IMR-90 (cell line): ENCODE results near the gene COL4A3. TPM values are rescaled to one million over a fixed set of nuclear protein-coding genes. Genes with fewer than 3 reads are reported as not detected.

Experiments used
- ATAC-seq: fragments of 200-7000 bp; cut with Tn5 transposase; 2 replicates; pipeline ENCODE4 v1.9.1; 2020; ENCODE audit warnings: low read depth, mild to moderate bottlenecking, moderate library complexity
- BruUV-seq: library from RNA; stranded (reverse); fragments of 400-500 nt; replicated peaks from 2 replicates; lab custom pipeline; 2021; lab: Mats Ljungman, UMichigan
- CTCF ChIA-PET: fragments of 300-600 bp; formaldehyde crosslinking; extraction: SDS; loops from one replicate; lab custom pipeline; 2021; ENCODE audit warnings: antibody characterized with exemption; lab: Yijun Ruan, JAX
- POLR2A ChIA-PET: fragments of 300-600 bp; sonication (Branson Sonifier 250); formaldehyde crosslinking; loops from one replicate; lab custom pipeline; 2022; ENCODE audit warnings: antibody characterized with exemption; ENCODE audit not compliant: unreplicated experiment; lab: Charles Lee
- DNase-seq: peaks from one replicate; pipeline ENCODE4 v3.0.0; 2013
- H2AFZ ChIP-seq: replicated peaks from 2 replicates; pipeline ENCODE3; 2013; ENCODE audit warnings: low read length, mild to moderate bottlenecking; ENCODE audit not compliant: poor library complexity
- H2AK5ac ChIP-seq: 2 replicates; pipeline ENCODE4 v1.6.1; 2013; ENCODE audit warnings: low read depth, low read length, inconsistent platforms
- H2AK9ac ChIP-seq: replicated peaks from 2 replicates; pipeline ENCODE3; 2013; ENCODE audit warnings: mild to moderate bottlenecking, low read depth, low read length, moderate library complexity; ENCODE audit not compliant: poor library complexity
- H2BK120ac ChIP-seq: 2 replicates; pipeline ENCODE4 v1.6.1; 2013; ENCODE audit warnings: low read depth, low read length, inconsistent platforms
- H2BK15ac ChIP-seq: 3 replicates; pipeline ENCODE4 v1.6.1; 2013; ENCODE audit warnings: low read depth, low read length, inconsistent platforms
- H2BK20ac ChIP-seq: 2 replicates; pipeline ENCODE4 v1.6.1; 2013; ENCODE audit warnings: low read depth, mild to moderate bottlenecking, inconsistent platforms, low read length, moderate library complexity
- H2BK5ac ChIP-seq: 2 replicates; pipeline ENCODE4 v1.6.1; 2013; ENCODE audit warnings: mild to moderate bottlenecking, low read depth, low read length, inconsistent platforms; ENCODE audit not compliant: poor library complexity, severe bottlenecking
- H3K14ac ChIP-seq: replicated peaks from 2 replicates; pipeline ENCODE4 v1.6.1; 2013; ENCODE audit warnings: low read depth, low read length, inconsistent platforms
- H3K18ac ChIP-seq: 2 replicates; pipeline ENCODE4 v1.6.1; 2013; ENCODE audit warnings: low read depth, low read length, control low read depth
- H3K23ac ChIP-seq: 2 replicates; pipeline ENCODE4 v1.6.1; 2013; ENCODE audit warnings: low read depth, low read length, inconsistent platforms
- H3K27ac ChIP-seq: 2 replicates; pipeline ENCODE4 v1.5.1; 2013; ENCODE audit warnings: mild to moderate bottlenecking, control low read depth, low read length; ENCODE audit not compliant: insufficient read depth
- H3K27me3 ChIP-seq: 2 replicates; pipeline ENCODE4 v1.6.1; 2013; ENCODE audit warnings: low read length; ENCODE audit not compliant: control insufficient read depth, insufficient read depth
- H3K36me3 ChIP-seq: 2 replicates; pipeline ENCODE4 v1.6.1; 2013; ENCODE audit warnings: low read length, mixed read lengths; ENCODE audit not compliant: control insufficient read depth, insufficient read depth
- H3K4ac ChIP-seq: 2 replicates; pipeline ENCODE4 v1.6.1; 2013; ENCODE audit warnings: low read depth, low read length, inconsistent platforms
- H3K4me1 ChIP-seq: 2 replicates; pipeline ENCODE4 v1.6.1; 2013; ENCODE audit warnings: low read length, mixed read lengths; ENCODE audit not compliant: control insufficient read depth, insufficient read depth
- H3K4me2 ChIP-seq: 2 replicates; pipeline ENCODE4 v1.6.1; 2013; ENCODE audit warnings: low read depth, mild to moderate bottlenecking, control low read depth, low read length, moderate library complexity
- H3K4me3 ChIP-seq: 2 replicates; pipeline ENCODE4 v1.5.1; 2013; ENCODE audit warnings: low read depth, mild to moderate bottlenecking, control low read depth, low read length, moderate library complexity; ENCODE audit not compliant: insufficient read depth
- H3K56ac ChIP-seq: 2 replicates; pipeline ENCODE4 v1.6.1; 2013; ENCODE audit warnings: low read length, inconsistent platforms; ENCODE audit not compliant: insufficient read depth; ENCODE audit errors: extremely low read depth
- H3K79me1 ChIP-seq, 2 experiments: 2 replicates each; pipeline ENCODE4 v1.6.1; 2013; ENCODE audit warnings: low read length in 2 of 2, inconsistent platforms in 1 of 2, low read depth in 1 of 2
- H3K9ac ChIP-seq: 2 replicates; pipeline ENCODE4 v1.6.1; 2013; ENCODE audit warnings: low read depth, low read length, control low read depth
- H3K9me1 ChIP-seq: 2 replicates; pipeline ENCODE4 v1.6.1; 2013; ENCODE audit warnings: low read length, inconsistent platforms; ENCODE audit not compliant: insufficient read depth
- H3K9me3 ChIP-seq: 2 replicates; pipeline ENCODE4 v1.6.1; 2013; ENCODE audit warnings: low read length; ENCODE audit not compliant: control insufficient read depth, insufficient read depth
- H4K20me1 ChIP-seq: 2 replicates; pipeline ENCODE4 v1.6.1; 2013; ENCODE audit warnings: low read length, inconsistent platforms; ENCODE audit not compliant: insufficient read depth
- H4K5ac ChIP-seq: 2 replicates; pipeline ENCODE4 v1.6.1; 2013; ENCODE audit warnings: mild to moderate bottlenecking, low read depth, low read length, control low read depth
- H4K8ac ChIP-seq, 2 experiments: 2 replicates each; pipeline ENCODE4 v1.6.1; 2013; ENCODE audit warnings: low read depth in 2 of 2, low read length in 2 of 2, control low read depth in 1 of 2, inconsistent platforms in 1 of 2
- H4K91ac ChIP-seq: 2 replicates; pipeline ENCODE4 v1.6.1; 2013; ENCODE audit warnings: low read depth, low read length, inconsistent platforms; ENCODE audit not compliant: insufficient read depth
- BHLHE40 ChIP-seq: fragments of 150-350 bp; IDR thresholded peaks from 2 replicates; pipeline ENCODE4 v1.6.1; 2016; ENCODE audit warnings: mild to moderate bottlenecking, low read depth, low read length
- CEBPB ChIP-seq: IDR thresholded peaks from 2 replicates; pipeline ENCODE4 v1.6.1; 2012; ENCODE audit warnings: low read depth, low read length, improper control_type of control experiment
- CHD1 ChIP-seq: IDR thresholded peaks from 2 replicates; pipeline ENCODE4 v1.6.1; 2012; ENCODE audit warnings: low read depth, low read length, improper control_type of control experiment
- CTCF ChIP-seq: conservative IDR thresholded peaks from 2 replicates; pipeline ENCODE4 v1.5.1; 2012; ENCODE audit warnings: mild to moderate bottlenecking, low read depth, low read length, improper control_type of control experiment
- ELK1 ChIP-seq: fragments of 150-350 bp; IDR thresholded peaks from 2 replicates; pipeline ENCODE4 v1.6.1; 2016; ENCODE audit warnings: low read depth, mild to moderate bottlenecking, low read length, moderate library complexity, borderline replicate concordance
- FOS ChIP-seq: fragments of 150-350 bp; IDR thresholded peaks from 2 replicates; pipeline ENCODE4 v1.6.1; 2016; ENCODE audit warnings: low read depth, low read length
- MAFK ChIP-seq: IDR thresholded peaks from 2 replicates; pipeline ENCODE4 v1.6.1; 2012; ENCODE audit warnings: low read depth, low read length, improper control_type of control experiment
- MAZ ChIP-seq: IDR thresholded peaks from 2 replicates; pipeline ENCODE4 v1.6.1; 2012; ENCODE audit warnings: low read depth, mild to moderate bottlenecking, low read length, improper control_type of control experiment, moderate library complexity, borderline replicate concordance
- MXI1 ChIP-seq: IDR thresholded peaks from 2 replicates; pipeline ENCODE4 v1.6.1; 2012; ENCODE audit warnings: low read depth, mild to moderate bottlenecking, low read length, moderate library complexity, borderline replicate concordance
- NFE2L2 ChIP-seq: fragments of 150-350 bp; IDR thresholded peaks from 2 replicates; pipeline ENCODE4 v1.6.1; 2016; ENCODE audit warnings: low read depth, mild to moderate bottlenecking, low read length
- POLR2A ChIP-seq: IDR thresholded peaks from 2 replicates; pipeline ENCODE4 v1.6.1; 2012; ENCODE audit warnings: mild to moderate bottlenecking, low read depth, low read length
- RAD21 ChIP-seq: IDR thresholded peaks from 2 replicates; pipeline ENCODE4 v1.6.1; 2012; ENCODE audit warnings: low read length, improper control_type of control experiment
- RCOR1 ChIP-seq: IDR thresholded peaks from 2 replicates; pipeline ENCODE4 v1.6.1; 2012; ENCODE audit warnings: mild to moderate bottlenecking, low read length, improper control_type of control experiment; ENCODE audit not compliant: insufficient replicate concordance
- RFX5 ChIP-seq: IDR thresholded peaks from 2 replicates; pipeline ENCODE4 v1.8.0; 2012; ENCODE audit warnings: low read depth, mild to moderate bottlenecking, low read length, moderate library complexity
- SMC3 ChIP-seq: fragments of 150-350 bp; IDR thresholded peaks from 2 replicates; pipeline ENCODE4 v1.6.1; 2016; ENCODE audit warnings: low read depth, mild to moderate bottlenecking, antibody characterized with exemption, low read length, moderate library complexity
- USF2 ChIP-seq: fragments of 150-350 bp; IDR thresholded peaks from 2 replicates; pipeline ENCODE4 v1.6.1; 2017; ENCODE audit warnings: mild to moderate bottlenecking, antibody characterized with exemption, low read length, low read depth
- WGBS, 2 experiments: methylation state at CpG; one replicate each; pipeline versions ENCODE4 v1.1.5 to v1.1.7; 2013; ENCODE audit warnings: missing lambda C conversion rate in 2 of 2; ENCODE audit not compliant: insufficient read length in 1 of 2; ENCODE audit errors: extremely low coverage in 2 of 2; 5-methylcytosine and 5-hydroxymethylcytosine counted together
- dilution Hi-C: fragments of 300-500 bp; cut with HindIII; formaldehyde crosslinking; loops from one replicate; pipeline ENCODE4 v1.14.3; 2018; ENCODE audit warnings: low sequenced_read_pairs; ENCODE audit not compliant: unreplicated experiment
- in situ Hi-C: fragments of 300-500 bp; cut with MboI; formaldehyde crosslinking; loops from 3 replicates; pipeline ENCODE4 v1.14.3; 2019; ENCODE audit warnings: low sequenced_read_pairs, inconsistent platforms, mixed read lengths
- intact Hi-C: fragments of 100-400 bp; cut with micrococcal nuclease; formaldehyde crosslinking; loops from 2 replicates; pipeline ENCODE4 v1.10.0; 2022
- polyA plus RNA-seq, 3 experiments: library from polyadenylated mRNA; depleted of rRNA; stranded (reverse); fragments of >200 nt; gene quantifications; 2 replicates each; pipeline ENCODE4 v1.2.3, GENCODE V29; 2012; ENCODE audit warnings: low replicate concordance in 1 of 3
- total RNA-seq: library from RNA; depleted of rRNA; stranded (reverse); fragments of >200 nt; gene quantifications from 2 replicates; pipeline ENCODE4 v1.2.3, GENCODE V29; 2012

Gene COL4A3
- total and polyA plus RNA-seq, 2 of the 4 experiments (the other 2 are of a cell fraction): not detected

- Histone ChIP-seq H2AK5ac (no peak overlapping the region), H4K8ac (no peak overlapping the region), H2AFZ (no peak overlapping the region), H3K56ac (no peak overlapping the region), H3K18ac (no peak overlapping the region), H3K4me2 (no peak overlapping the region), H4K5ac (no peak overlapping the region), H3K4ac (no peak overlapping the region), H2BK5ac (no peak overlapping the region), H3K27me3 (no peaks in the 10 kb centered on the region), H3K23ac (no peak overlapping the region), H3K9me1 (no peaks in the 10 kb centered on the region), H3K27ac (no peak overlapping the region), H3K4me3 (no peak overlapping the region), H2AK9ac (no peak overlapping the region), H3K36me3 (no peaks in the 10 kb centered on the region), H3K9ac (no peak overlapping the region), H3K79me1 (no peaks in the 10 kb centered on the region), H4K20me1 (no peaks in the 10 kb centered on the region), H3K4me1 (no peaks in the 10 kb centered on the region), H2BK15ac (no peak overlapping the region), H2BK20ac (no peak overlapping the region), H4K91ac (no peak overlapping the region), H3K9me3 (no peaks in the 10 kb centered on the region), H2BK120ac (no peak overlapping the region), H3K14ac (no peak overlapping the region)
- BruUV-seq: no TSS peak
- ChIA-PET POLR2A (no interaction called here), CTCF (interaction anchor here (1.2 kb wide), 1 partner anchor 47 kb away, joined by 3 read pairs; no protein-coding TSS in a partner anchor)
- dilution Hi-C loops: no loop called here
- ATAC-seq: no peak
- no CpG with 5 or more reads among the region's 6 CpGs for WGBS, 2 experiments
- DNase-seq: no peak
- TF ChIP-seq POLR2A: no peak
- no peak for TF ChIP-seq CTCF
- no peak for TF ChIP-seq FOS
- TF ChIP-seq CHD1: no peak
- TF ChIP-seq MAFK: no peak
- TF ChIP-seq SMC3: no peak
- no peak for TF ChIP-seq USF2
- no peak for TF ChIP-seq RAD21
- TF ChIP-seq BHLHE40: no peak
- no peak for TF ChIP-seq MXI1
- TF ChIP-seq RCOR1: no peak
- no peak for TF ChIP-seq MAZ
- TF ChIP-seq CEBPB: no peak
- TF ChIP-seq RFX5: no peak
- no peak for TF ChIP-seq ELK1
- TF ChIP-seq NFE2L2: no peak
- intact Hi-C loops: no loop called here
- in situ Hi-C loops: no loop called here
Observed at GRCh38 chr2:227285741-227286236, 121.4 kb downstream of the COL4A3 start.
